GM19397 (cell line): ENCODE measurements around the gene GALNT10.

Experiments used
- ATAC-seq: cut with Tn5 transposase; IDR thresholded peaks from one replicate; pipeline ENCODE4 v1.9.1; 2021; ENCODE audit warnings: mild to moderate bottlenecking, moderate library complexity; ENCODE audit not compliant: unreplicated experiment

GALNT10 gene

DNA sequence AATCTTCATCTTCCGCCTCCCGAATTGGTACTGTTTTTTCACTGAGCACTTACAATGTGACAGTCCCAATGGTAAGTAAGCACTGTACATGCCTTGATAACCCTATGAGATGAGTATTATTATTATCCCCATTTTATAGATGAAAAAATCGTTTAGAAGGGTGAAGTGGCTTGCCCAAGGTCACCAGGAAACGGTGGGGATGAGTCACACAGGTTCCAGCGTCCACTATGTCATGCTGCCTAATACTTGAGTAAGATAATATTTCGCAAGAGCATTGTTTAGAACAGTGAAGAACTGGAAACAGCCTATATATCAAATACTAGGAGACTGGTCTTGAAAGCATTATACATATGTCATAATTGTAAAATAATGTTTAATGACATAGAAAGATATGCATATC is 274.6 kb downstream of the GALNT10 start:
- ATAC-seq = no peak

DNA sequence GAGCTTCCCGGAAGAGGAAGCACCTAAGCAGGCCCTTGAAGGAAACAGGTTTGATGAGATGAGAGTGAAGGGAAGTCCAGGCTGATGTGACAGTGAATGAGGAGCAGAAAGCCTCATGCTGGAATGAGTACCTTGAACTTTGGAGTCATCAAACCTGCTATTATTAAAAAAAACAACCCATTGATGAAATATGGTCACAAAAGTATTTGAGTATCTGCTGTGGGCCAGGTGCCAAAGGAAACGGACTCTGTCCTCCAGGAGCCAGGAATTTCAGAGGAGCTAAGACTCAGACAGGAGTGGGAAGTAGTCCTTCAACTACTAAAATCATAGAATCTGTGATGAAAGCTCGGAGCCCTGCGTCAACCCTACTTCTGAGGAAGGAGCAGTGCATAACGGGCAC is 275.6 kb downstream of the GALNT10 start:
- ATAC-seq = no peak

DNA sequence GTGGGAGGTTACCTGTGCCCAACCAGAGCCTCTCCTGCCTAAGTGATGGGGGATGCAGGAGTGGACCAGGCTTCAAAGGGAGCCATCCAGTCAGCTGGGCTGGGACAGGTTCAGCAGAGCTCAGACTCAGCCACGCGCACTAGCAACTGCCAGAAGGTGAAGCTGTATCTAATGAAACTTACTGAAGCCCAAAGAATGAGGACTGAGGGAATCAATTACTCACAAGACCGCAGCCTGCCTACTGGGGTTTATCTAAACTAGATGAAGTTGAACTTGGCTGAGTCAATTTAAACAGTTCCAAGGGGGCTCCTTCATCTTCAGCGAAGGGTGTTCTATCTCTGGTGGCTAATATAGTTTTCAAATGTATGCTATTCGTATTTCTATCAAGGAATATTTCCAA is 276.1 kb downstream of the GALNT10 start:
- ATAC-seq = no peak

DNA sequence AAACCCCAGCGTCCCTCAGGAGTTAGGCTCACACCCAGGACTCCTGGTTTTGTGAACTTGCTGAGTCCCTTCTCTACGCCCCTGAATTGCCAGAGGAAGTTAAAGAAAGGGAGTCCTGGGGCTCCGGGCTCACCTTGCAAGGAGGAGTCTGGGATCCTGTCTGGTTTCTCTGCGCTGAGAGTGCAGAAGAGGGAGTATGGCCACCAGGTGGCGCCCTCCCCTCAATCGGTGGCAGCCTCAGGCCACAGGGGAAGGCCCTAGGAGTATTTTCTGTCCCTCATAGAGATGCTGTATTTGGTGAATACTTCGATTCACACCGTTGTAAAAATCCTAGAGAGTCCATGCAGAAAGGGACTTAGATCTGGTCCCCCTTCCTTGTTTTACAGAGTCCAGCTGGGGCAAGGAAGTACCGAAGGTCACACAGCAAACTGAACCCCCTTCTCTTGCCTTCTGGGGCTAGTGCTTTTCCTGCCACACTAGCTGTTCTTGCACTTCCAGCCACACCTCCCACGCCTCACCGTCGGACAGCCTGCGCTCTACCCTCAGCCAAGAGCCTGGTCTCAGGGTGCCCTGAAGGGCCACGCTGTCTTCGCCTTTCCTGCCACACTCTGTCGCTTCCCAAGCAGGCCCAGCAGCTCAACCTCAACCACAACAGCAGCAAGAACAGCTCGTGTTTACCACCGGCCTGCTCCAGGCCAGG is 277.3 kb downstream of the GALNT10 start:
- ATAC-seq = peak; percentile 88

DNA sequence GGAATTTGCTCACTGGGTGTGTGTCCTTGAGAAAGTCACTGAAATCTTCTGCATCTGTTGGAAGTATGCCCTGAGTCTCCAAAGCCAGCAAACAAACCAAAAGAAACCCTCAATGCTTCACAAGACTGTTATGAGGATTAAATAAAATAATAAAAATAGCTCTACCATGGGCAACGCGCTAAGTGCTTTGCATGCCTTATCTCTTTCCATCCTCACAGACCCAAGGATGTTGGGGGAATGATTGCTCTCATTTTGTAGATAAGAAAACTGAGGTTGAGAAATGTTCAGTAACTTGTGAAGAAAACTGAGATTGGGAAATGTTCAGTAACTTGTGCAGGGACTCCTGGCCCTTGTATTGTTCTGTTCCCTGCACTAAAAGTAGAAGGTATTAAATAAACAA is 279.6 kb downstream of the GALNT10 start:
- ATAC-seq = no peak
